B cell (primary cell): ENCODE results near the gene LRRN2. TPM values are rescaled to one million over a fixed set of nuclear protein-coding genes. Genes with fewer than 3 reads are reported as not detected.

Experiments
- ATAC-seq: fragments of 200-7000 bp; cut with Tn5 transposase; one replicate; pipeline ENCODE4 v1.10.0; 2021; ENCODE audit warnings: low read depth, mild to moderate bottlenecking, moderate number of reproducible peaks, moderate library complexity
- CTCF ChIA-PET: fragments of 350-600 bp; sonication (Branson Sonifier 250); formaldehyde crosslinking; loops from one replicate; lab custom pipeline; 2021; ENCODE audit warnings: antibody characterized with exemption, inconsistent platforms; lab: Charles Lee
- POLR2A ChIA-PET: fragments of 350-600 bp; sonication (Branson Sonifier 250); formaldehyde crosslinking; loops from one replicate; lab custom pipeline; 2021; ENCODE audit warnings: antibody characterized with exemption; lab: Charles Lee
- DNase-seq: peaks from one replicate; pipeline ENCODE4 v3.0.0; 2013
- H2AFZ ChIP-seq: 2 replicates; pipeline ENCODE4 v1.6.1; 2012; ENCODE audit warnings: mild to moderate bottlenecking, low read depth, low read length; ENCODE audit not compliant: insufficient read depth, poor library complexity, severe bottlenecking
- H3K27ac ChIP-seq, 2 donors: 1 replicate in 1 of 2; 2 replicates in 1 of 2; pipeline ENCODE4 v1.5.1; 2012 to 2013; ENCODE audit warnings: low read length in 2 of 2, mild to moderate bottlenecking in 2 of 2, moderate library complexity in 1 of 2
- H3K27me3 ChIP-seq, 4 experiments: fragments of 200-600 bp in 1 of 4; sonication (generic) in 1 of 4; replicated peaks in 1 of 4; 1 replicate in 2 of 4; 2 replicates in 2 of 4; pipeline versions ENCODE4 v1.6.1 to v1.7.0; 2013 to 2016; ENCODE audit warnings: low read length in 3 of 4, mild to moderate bottlenecking in 2 of 4, mixed read lengths in 1 of 4, moderate library complexity in 1 of 4; ENCODE audit not compliant: insufficient read depth in 4 of 4, control insufficient read depth in 3 of 4; ENCODE audit errors: control extremely low read depth in 1 of 4
- H3K36me3 ChIP-seq, 2 experiments: replicated peaks in 1 of 2; 1 replicate in 1 of 2; 2 replicates in 1 of 2; pipeline versions ENCODE4 v1.6.1 to v1.7.1; 2013; ENCODE audit warnings: low read length in 1 of 2; ENCODE audit not compliant: insufficient read depth in 2 of 2, control insufficient read depth in 1 of 2; ENCODE audit errors: control extremely low read depth in 1 of 2, extremely low read depth in 1 of 2
- H3K4me1 ChIP-seq, 2 donors: fragments of 200-600 bp in 1 of 2; sonication (generic) in 1 of 2; 1 replicate in 1 of 2; 2 replicates in 1 of 2; pipeline versions ENCODE4 v1.5.1 to v1.6.1; 2013 to 2017; ENCODE audit warnings: low read length in 2 of 2; ENCODE audit not compliant: control insufficient read depth in 2 of 2, insufficient read depth in 2 of 2
- H3K4me2 ChIP-seq: replicated peaks from 2 replicates; pipeline ENCODE3; 2012; ENCODE audit warnings: mild to moderate bottlenecking, low read depth, low read length; ENCODE audit not compliant: poor library complexity, severe bottlenecking
- H3K4me3 ChIP-seq, 5 experiments: fragments of 200-600 bp in 1 of 5; sonication (generic) in 1 of 5; 1 replicate in 3 of 5; 2 replicates in 2 of 5; pipeline versions ENCODE4 v1.5.1 to v1.7.0; 2011 to 2016; ENCODE audit warnings: low read length in 4 of 5, mild to moderate bottlenecking in 4 of 5, low read depth in 2 of 5, control low read depth in 1 of 5, moderate library complexity in 1 of 5; ENCODE audit not compliant: insufficient read depth in 1 of 5; ENCODE audit errors: control extremely low read depth in 1 of 5, extremely low read depth in 1 of 5
- H3K79me2 ChIP-seq: fragments of 200-600 bp; sonication (generic); one replicate; pipeline ENCODE4 v1.6.0; 2016; ENCODE audit warnings: low read length; ENCODE audit not compliant: control insufficient read depth, insufficient read depth
- H3K9ac ChIP-seq: fragments of 200-600 bp; sonication (generic); 2 replicates; pipeline ENCODE4 v1.6.1; 2017; ENCODE audit warnings: mild to moderate bottlenecking, low read length, moderate library complexity
- H3K9me3 ChIP-seq, 3 donors: one replicate each; pipeline versions ENCODE4 v1.6.1 to v1.7.1; 2013; ENCODE audit warnings: low read length in 2 of 3; ENCODE audit not compliant: control insufficient read depth in 2 of 3, insufficient read depth in 1 of 3; ENCODE audit errors: control extremely low read depth in 1 of 3
- H4K20me1 ChIP-seq: 2 replicates; pipeline ENCODE4 v1.6.0; 2012; ENCODE audit warnings: mild to moderate bottlenecking, low read length; ENCODE audit not compliant: insufficient read depth, control insufficient read depth, poor library complexity, severe bottlenecking
- H3K27ac Mint-ChIP-seq: one replicate; pipeline ENCODE4 v1.8.0; 2021; ENCODE audit warnings: mixed read lengths
- H3K27me3 Mint-ChIP-seq: one replicate; pipeline ENCODE4 v1.8.0; 2021; ENCODE audit warnings: mixed read lengths
- H3K4me1 Mint-ChIP-seq: one replicate; pipeline ENCODE4 v1.8.0; 2021; ENCODE audit warnings: mixed read lengths
- H3K4me3 Mint-ChIP-seq: one replicate; pipeline ENCODE4 v1.8.0; 2021; ENCODE audit warnings: mixed read lengths
- H3K9me3 Mint-ChIP-seq: one replicate; pipeline ENCODE4 v1.8.0; 2022; ENCODE audit warnings: mixed read lengths; ENCODE audit not compliant: insufficient read depth
- EZH2 ChIP-seq: IDR thresholded peaks from 2 replicates; pipeline ENCODE4 v1.6.1; 2012; ENCODE audit warnings: borderline replicate concordance, low read depth, mild to moderate bottlenecking, moderate library complexity, low read length; ENCODE audit not compliant: insufficient read depth, poor library complexity, severe bottlenecking
- WGBS: methylation state at CpG from one replicate; pipeline ENCODE4 v1.1.5; 2013; ENCODE audit warnings: missing lambda C conversion rate; ENCODE audit not compliant: insufficient coverage; 5-methylcytosine and 5-hydroxymethylcytosine counted together
- intact Hi-C: fragments of 100-400 bp; cut with micrococcal nuclease; formaldehyde crosslinking; loops from one replicate; pipeline ENCODE4 v1.10.0; 2022
- polyA plus RNA-seq: library from polyadenylated mRNA; depleted of rRNA; stranded (reverse); fragments of >200 nt; gene quantifications from 2 replicates; pipeline ENCODE4 v1.2.3, GENCODE V29; 2012
- total RNA-seq, 2 donors: library from RNA; stranded (reverse); fragments of 120-200 nt in 1 of 2; gene quantifications; 1 replicate in 1 of 2; 2 replicates in 1 of 2; pipeline versions ENCODE4 v1.2.3 to v1.2.4, GENCODE V29; 2013 to 2022
- TF ChIP-seq, protein P1 (sequence below): fragments of 200-600 bp; IDR thresholded peaks from one replicate; pipeline ENCODE4 v1.8.0; 2022; ENCODE audit warnings: antibody characterized with exemption, mild to moderate bottlenecking

The LRRN2 gene
- total and polyA plus RNA-seq, 2 donors (not counting 1 experiment from before 2014, with no cell fraction given) = not detected

DNA sequence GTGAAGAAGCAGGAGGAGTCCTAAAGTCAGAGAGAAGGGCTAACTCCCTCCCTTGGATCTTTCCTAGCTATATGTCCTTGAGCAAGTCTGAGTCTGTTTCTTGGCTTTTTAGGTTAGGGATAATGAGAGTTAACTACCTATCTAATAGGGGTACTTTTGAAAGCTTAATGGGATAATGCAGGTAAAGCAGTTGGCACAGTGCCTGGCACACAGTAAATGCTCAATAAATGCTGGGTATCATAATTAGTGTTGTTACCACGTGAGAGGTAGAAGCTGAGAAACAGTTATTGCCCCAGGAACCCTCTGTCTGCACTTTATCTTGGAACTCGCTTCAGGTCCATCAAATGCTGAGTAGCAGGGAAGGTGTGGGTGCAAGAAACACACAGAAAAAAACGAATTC is 5.5 kb downstream of the LRRN2 start:
- no peak overlapping the region for H3K27ac ChIP-seq
- Mint-ChIP-seq H3K27me3 (peaks cover 43% of the 10 kb centered on the region), H3K4me1 (peaks cover 9% of the 10 kb centered on the region), H3K4me3 (no peak overlapping the region), H3K9me3 (no peaks in the 10 kb centered on the region), H3K27ac (no peak overlapping the region)
- no peak overlapping the region for H3K4me3 ChIP-seq
- 88% methylated on average over 2 of the region's 3 CpGs for WGBS
- ATAC-seq = no peak
- H3K36me3 ChIP-seq = no peaks in the 10 kb centered on the region
- POLR2A ChIA-PET = no interaction called here
- no peaks in the 10 kb centered on the region for H3K9me3 ChIP-seq
- intact Hi-C loops = no loop called here
- DNase-seq = no peak
- no peaks in the 10 kb centered on the region for H4K20me1 ChIP-seq
- H3K9ac ChIP-seq = no peak overlapping the region
- CTCF ChIA-PET = no interaction called here
- TF ChIP-seq EZH2 = no peak
- TF ChIP-seq, protein P1, sequence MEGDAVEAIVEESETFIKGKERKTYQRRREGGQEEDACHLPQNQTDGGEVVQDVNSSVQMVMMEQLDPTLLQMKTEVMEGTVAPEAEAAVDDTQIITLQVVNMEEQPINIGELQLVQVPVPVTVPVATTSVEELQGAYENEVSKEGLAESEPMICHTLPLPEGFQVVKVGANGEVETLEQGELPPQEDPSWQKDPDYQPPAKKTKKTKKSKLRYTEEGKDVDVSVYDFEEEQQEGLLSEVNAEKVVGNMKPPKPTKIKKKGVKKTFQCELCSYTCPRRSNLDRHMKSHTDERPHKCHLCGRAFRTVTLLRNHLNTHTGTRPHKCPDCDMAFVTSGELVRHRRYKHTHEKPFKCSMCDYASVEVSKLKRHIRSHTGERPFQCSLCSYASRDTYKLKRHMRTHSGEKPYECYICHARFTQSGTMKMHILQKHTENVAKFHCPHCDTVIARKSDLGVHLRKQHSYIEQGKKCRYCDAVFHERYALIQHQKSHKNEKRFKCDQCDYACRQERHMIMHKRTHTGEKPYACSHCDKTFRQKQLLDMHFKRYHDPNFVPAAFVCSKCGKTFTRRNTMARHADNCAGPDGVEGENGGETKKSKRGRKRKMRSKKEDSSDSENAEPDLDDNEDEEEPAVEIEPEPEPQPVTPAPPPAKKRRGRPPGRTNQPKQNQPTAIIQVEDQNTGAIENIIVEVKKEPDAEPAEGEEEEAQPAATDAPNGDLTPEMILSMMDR = no peak
- H3K79me2 ChIP-seq = no peaks in the 10 kb centered on the region
- peaks cover 0 to 17% (median 6%) of the 10 kb centered on the region in 4 experiments for H3K27me3 ChIP-seq
- no peak overlapping the region for H3K4me2 ChIP-seq
- no peak overlapping the region for H2AFZ ChIP-seq
- peaks cover 10 to 11% of the 10 kb centered on the region in 2 donors for H3K4me1 ChIP-seq

DNA sequence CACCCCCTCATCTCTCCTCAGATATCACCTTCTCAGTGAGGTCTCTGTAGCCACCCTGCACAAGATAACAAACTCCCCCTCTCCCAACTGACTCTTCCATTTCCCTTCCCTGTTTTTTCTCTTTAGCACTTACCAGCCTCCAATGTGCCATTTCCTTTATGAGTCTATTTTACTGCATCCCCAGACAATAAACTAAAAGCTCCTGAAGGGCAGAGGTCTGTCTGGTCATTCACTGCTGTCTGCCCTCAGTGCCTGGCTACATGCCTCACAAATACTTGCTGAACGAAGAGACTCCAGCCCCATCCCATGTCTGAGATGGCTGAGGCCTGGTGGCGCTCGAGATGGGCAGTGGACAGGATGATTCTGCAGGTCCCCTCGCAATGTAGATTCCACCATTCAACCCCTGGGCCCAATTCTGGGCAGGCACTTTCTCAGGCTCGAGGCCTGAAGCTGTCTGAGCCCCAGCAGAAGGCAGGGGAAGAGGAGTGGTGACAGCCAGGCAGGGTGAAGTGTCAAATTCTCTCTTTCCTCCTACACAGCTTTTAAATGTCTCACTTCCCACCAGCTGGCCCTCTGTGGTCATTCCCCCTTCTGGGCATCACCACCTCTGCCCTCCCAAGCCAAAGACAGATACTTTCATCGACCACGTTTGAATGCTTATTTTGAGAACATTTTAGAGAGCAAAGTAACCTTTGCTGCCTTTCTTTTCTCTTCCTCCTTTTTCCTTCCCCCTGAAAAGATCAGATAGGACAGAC is 6.6 kb downstream of the LRRN2 start:
- intact Hi-C loops = no loop called here
- peaks cover 0 to 9% (median 4%) of the 10 kb centered on the region in 4 experiments for H3K27me3 ChIP-seq
- TF ChIP-seq EZH2 = no peak
- TF ChIP-seq, protein P1 = no peak
- H3K9ac ChIP-seq = no peak overlapping the region
- no peaks in the 10 kb centered on the region for H3K4me1 Mint-ChIP-seq
- no peaks in the 10 kb centered on the region for H3K79me2 ChIP-seq
- ATAC-seq (no peak), DNase-seq (no peak)
- POLR2A ChIA-PET = no interaction called here
- CTCF ChIA-PET = interaction anchor here (0.7 kb wide), 1 partner anchor 176 kb away, joined by 3 read pairs; no protein-coding TSS in a partner anchor
- H3K27ac Mint-ChIP-seq = no peak overlapping the region
- H3K4me3 Mint-ChIP-seq = no peak overlapping the region
- H3K27me3 Mint-ChIP-seq = peaks cover 42% of the 10 kb centered on the region
- H3K9me3 Mint-ChIP-seq = no peaks in the 10 kb centered on the region
- no peak overlapping the region for H3K27ac ChIP-seq
- H3K4me2 ChIP-seq = no peak overlapping the region
- no peaks in the 10 kb centered on the region for H4K20me1 ChIP-seq
- H2AFZ ChIP-seq = no peak overlapping the region
- WGBS = 80% methylated on average over 4 of the region's 7 CpGs
- H3K4me3 ChIP-seq = no peak overlapping the region
- H3K9me3 ChIP-seq = no peaks in the 10 kb centered on the region
- H3K4me1 ChIP-seq = peaks cover under 1% of the 10 kb centered on the region in 2 donors
- no peaks in the 10 kb centered on the region for H3K36me3 ChIP-seq
